ENCODE results near the gene ATN1.
A peak's percentile ranks its signal among the peaks of the same experiment; 100 is the strongest.

Gene ATN1

GRCh38 chr12:6950401-6950801, 22.6 kb downstream of the ATN1 start:
- no peak for DNase-seq (ENCODE audit: extremely low read depth, insufficient read length)
- TF ChIP-seq CTCF (IDR thresholded peaks at IDR 0.05; ENCODE audit: insufficient read depth, low read length, poor library complexity, severe bottlenecking): peak; percentile 68
- H3K4me3 ChIP-seq (replicated peaks; ENCODE audit: low read depth, low read length): peak overlapping the region; percentile 86
- peaks cover 20% of the 10 kb centered on the region for H3K36me3 ChIP-seq (ENCODE audit: control insufficient read depth, insufficient read depth, low read length)
- H3K27me3 ChIP-seq (replicated peaks; ENCODE audit: control insufficient read depth, insufficient read depth, low read length): no peaks in the 10 kb centered on the region

GRCh38 chr12:6950811-6951540, 23.2 kb downstream of the ATN1 start, which contains the start of gene PTPN6:
TSS of gene PTPN6 (plus strand) at chr12:6951356. CDS start at chr12:6951513, 157 bp downstream.
- no peak for TF ChIP-seq CTCF (IDR thresholded peaks at IDR 0.05; ENCODE audit: insufficient read depth, low read length, poor library complexity, severe bottlenecking)

DNA sequence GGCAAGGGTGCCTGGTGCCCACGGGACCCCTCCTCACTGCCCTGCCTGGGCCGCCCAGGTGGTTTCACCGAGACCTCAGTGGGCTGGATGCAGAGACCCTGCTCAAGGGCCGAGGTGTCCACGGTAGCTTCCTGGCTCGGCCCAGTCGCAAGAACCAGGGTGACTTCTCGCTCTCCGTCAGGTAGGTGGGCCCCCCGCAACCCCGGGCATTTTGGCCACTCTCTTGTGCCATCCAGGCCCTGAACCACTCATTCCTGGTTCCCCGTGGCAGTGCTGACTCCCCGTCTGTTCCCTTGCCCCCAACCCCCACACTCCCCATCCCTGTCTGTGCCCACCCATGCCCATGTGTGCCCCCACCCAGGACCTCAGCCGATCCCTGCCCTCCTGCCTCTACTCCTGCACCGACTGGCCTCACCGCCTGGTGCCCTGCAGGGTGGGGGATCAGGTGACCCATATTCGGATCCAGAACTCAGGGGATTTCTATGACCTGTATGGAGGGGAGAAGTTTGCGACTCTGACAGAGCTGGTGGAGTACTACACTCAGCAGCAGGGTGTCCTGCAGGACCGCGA, 23.9 kb downstream of the ATN1 start:
- no peaks in the 10 kb centered on the region for H3K27me3 ChIP-seq (replicated peaks; ENCODE audit: control insufficient read depth, insufficient read depth, low read length)
- no peak for TF ChIP-seq CTCF (IDR thresholded peaks at IDR 0.05; ENCODE audit: insufficient read depth, low read length, poor library complexity, severe bottlenecking)
- peaks cover 32% of the 10 kb centered on the region for H3K36me3 ChIP-seq (ENCODE audit: control insufficient read depth, insufficient read depth, low read length)
- H3K4me3 ChIP-seq (replicated peaks; ENCODE audit: low read depth, low read length): peak overlapping the region; percentile 86
- DNase-seq (ENCODE audit: extremely low read depth, insufficient read length): no peak

More at GRCh38 chr12:6950811-6951540, 23.2 kb downstream of the ATN1 start, which contains the start of gene PTPN6:
- DNase-seq (ENCODE audit: extremely low read depth, insufficient read length): peak; percentile 86
- Histone ChIP-seq H3K36me3 (ENCODE audit: control insufficient read depth, insufficient read depth, low read length) (peaks cover 26% of the 10 kb centered on the region), H3K4me3 (replicated peaks; ENCODE audit: low read depth, low read length) (peak within 1 kb of the TSS; percentile 86), H3K27me3 (replicated peaks; ENCODE audit: control insufficient read depth, insufficient read depth, low read length) (no peaks in the 10 kb centered on the region)

DNA sequence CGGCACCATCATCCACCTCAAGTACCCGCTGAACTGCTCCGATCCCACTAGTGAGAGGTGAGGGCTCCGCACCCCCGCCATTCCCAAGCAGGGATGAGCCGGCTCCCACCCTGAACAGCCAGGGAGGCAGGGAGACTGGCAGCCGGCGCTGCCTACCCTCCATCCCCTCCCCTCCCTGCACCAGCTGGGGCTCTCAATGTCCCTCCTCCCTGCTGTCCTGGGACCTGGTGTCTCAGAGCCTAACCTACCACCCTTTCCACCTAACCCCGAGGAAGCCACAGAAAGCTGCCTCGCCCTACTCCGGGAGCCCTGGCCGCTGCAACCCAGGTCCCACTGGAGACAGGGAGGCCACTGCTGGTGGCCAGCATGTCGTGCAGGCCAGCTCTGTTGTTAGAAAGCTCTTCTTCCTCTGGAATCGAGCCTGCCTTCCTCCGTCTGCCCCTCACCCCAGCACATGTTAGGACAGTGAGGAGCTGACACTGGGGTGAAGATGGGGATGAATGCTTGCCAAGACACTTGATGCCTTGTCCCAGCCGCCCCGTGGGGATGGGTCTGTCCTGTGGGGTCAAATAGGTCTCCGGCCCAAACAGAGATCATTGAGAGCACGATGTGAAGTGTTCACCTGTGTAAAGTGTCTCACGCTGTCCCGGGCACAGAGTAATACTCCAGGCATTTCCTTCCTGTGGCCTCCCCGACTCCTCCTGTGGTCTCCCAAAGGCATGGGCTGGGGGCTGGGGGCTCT, 24.5 kb downstream of the ATN1 start:
- peaks cover 38% of the 10 kb centered on the region for H3K36me3 ChIP-seq (ENCODE audit: control insufficient read depth, insufficient read depth, low read length)
- no peak for TF ChIP-seq CTCF (IDR thresholded peaks at IDR 0.05; ENCODE audit: insufficient read depth, low read length, poor library complexity, severe bottlenecking)
- DNase-seq (ENCODE audit: extremely low read depth, insufficient read length): no peak
- no peaks in the 10 kb centered on the region for H3K27me3 ChIP-seq (replicated peaks; ENCODE audit: control insufficient read depth, insufficient read depth, low read length)
- peak overlapping the region; percentile 86 for H3K4me3 ChIP-seq (replicated peaks; ENCODE audit: low read depth, low read length)

DNA sequence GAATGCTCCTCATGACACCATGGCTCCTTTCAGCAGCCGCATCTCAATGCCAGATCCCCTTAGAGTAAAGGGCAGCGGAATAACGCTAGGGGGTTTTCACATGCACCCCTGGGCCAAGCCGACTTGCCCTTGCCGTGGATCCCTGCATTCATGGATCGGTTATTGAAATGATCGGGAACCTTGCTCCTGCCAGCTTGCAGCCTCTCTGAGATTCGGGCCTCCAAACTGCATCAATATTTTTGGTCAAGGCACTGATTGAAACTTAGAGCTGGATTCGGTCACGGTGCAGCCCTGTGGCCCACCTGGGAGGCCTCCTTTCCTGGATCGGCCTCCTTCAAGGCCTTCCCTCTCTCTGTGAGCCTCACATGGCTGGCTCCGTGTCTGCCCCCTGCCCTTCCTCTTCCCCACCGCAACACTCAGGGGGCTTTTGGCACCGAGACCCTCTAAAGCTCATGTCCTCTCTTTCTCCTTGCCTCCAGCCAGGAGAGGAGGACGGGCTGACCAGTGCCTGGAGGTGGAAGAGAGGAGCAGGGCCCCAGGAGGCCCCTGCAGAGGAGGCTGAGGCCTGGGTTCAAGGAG, 25.2 kb downstream of the ATN1 start:
- H3K27me3 ChIP-seq (replicated peaks; ENCODE audit: control insufficient read depth, insufficient read depth, low read length): no peaks in the 10 kb centered on the region
- DNase-seq (ENCODE audit: extremely low read depth, insufficient read length): no peak
- H3K4me3 ChIP-seq (replicated peaks; ENCODE audit: low read depth, low read length): peak overlapping the region; percentile 86
- no peak for TF ChIP-seq CTCF (IDR thresholded peaks at IDR 0.05; ENCODE audit: insufficient read depth, low read length, poor library complexity, severe bottlenecking)
- H3K36me3 ChIP-seq (ENCODE audit: control insufficient read depth, insufficient read depth, low read length): peaks cover 42% of the 10 kb centered on the region
